A549 (cell line): ENCODE results near the gene ANKFY1. TPM values are rescaled to one million over a fixed set of nuclear protein-coding genes. Genes with fewer than 3 reads are reported as not detected.

Source experiments
- ATAC-seq, 2 experiments: fragments of 200-7000 bp in 1 of 2; fragments of >200 bp in 1 of 2; cut with Nextera tagmentation in 1 of 2; cut with Tn5 transposase in 1 of 2; 3 replicates each; pipeline versions ENCODE4 v1.8.0 to v1.9.1; 2018 to 2020; ENCODE audit warnings: mild to moderate bottlenecking in 1 of 2, moderate library complexity in 1 of 2
- CTCF ChIA-PET: fragments of 300-600 bp; sonication (Branson Sonifier 250); formaldehyde crosslinking; extraction: SDS; loops from one replicate; lab custom pipeline; 2021; ENCODE audit warnings: antibody characterized with exemption, inconsistent platforms; lab: Yijun Ruan, JAX
- POLR2A ChIA-PET: fragments of 350-600 bp; formaldehyde crosslinking; extraction: SDS; loops from one replicate; lab custom pipeline; 2021; ENCODE audit warnings: antibody characterized with exemption, inconsistent platforms; lab: Yijun Ruan, JAX
- DNase-seq, 2 experiments: peaks; one replicate each; pipeline versions ENCODE4 v3.0.0 to v3.0.0-alpha.2; 2011 to 2016; ENCODE audit warnings: low read depth in 1 of 2, low spot score in 1 of 2
- FAIRE-seq: peaks from 2 replicates; lab custom pipeline; 2011; peaks lifted over from hg19 to GRCh38; lab: Jason Lieb, UNC
- H3K27ac ChIP-seq, 2 experiments: fragments of >200 bp; sonication (Bioruptor Twin); formaldehyde crosslinking; 3 replicates each; pipeline ENCODE4 v1.5.1; 2016 to 2017
- H3K4me1 ChIP-seq: fragments of >200 bp; sonication (Bioruptor Twin); formaldehyde crosslinking; 3 replicates; pipeline ENCODE4 v1.6.1; 2016
- H3K4me2 ChIP-seq: fragments of >200 bp; sonication (Bioruptor Twin); formaldehyde crosslinking; 3 replicates; pipeline ENCODE4 v1.6.1; 2016
- H3K4me3 ChIP-seq: fragments of >200 bp; sonication (Bioruptor Twin); formaldehyde crosslinking; 3 replicates; pipeline ENCODE4 v1.5.1; 2016
- H3K9me3 ChIP-seq: fragments of >200 bp; sonication (Bioruptor Twin); formaldehyde crosslinking; 3 replicates; pipeline ENCODE4 v1.6.1; 2016
- CHD2 ChIP-seq: fragments of 150-350 bp; IDR thresholded peaks from 2 replicates; pipeline ENCODE4 v1.6.1; 2014; ENCODE audit warnings: low read length; ENCODE audit not compliant: partially characterized antibody
- EHF ChIP-seq: fragments of 250-450 bp; sonication (Bioruptor Pico); IDR thresholded peaks from 2 replicates; pipeline ENCODE4 v1.5.0; 2020; ENCODE audit warnings: mild to moderate bottlenecking
- FOSB ChIP-seq: fragments of 250-450 bp; sonication (Bioruptor Pico); IDR thresholded peaks from 2 replicates; pipeline ENCODE4 v1.5.0; 2020; ENCODE audit warnings: mild to moderate bottlenecking, moderate library complexity
- HOXA7 ChIP-seq: fragments of 250-450 bp; sonication (Bioruptor Pico); IDR thresholded peaks from 2 replicates; pipeline ENCODE4 v1.5.0; 2020; ENCODE audit warnings: mild to moderate bottlenecking, moderate library complexity
- MAFK ChIP-seq: fragments of 450-650 bp; IDR thresholded peaks from 2 replicates; pipeline ENCODE4 v1.6.1; 2014; ENCODE audit not compliant: partially characterized antibody
- MAZ ChIP-seq: fragments of 150-350 bp; IDR thresholded peaks from 2 replicates; pipeline ENCODE4 v1.6.1; 2014; ENCODE audit warnings: antibody characterized with exemption, low read depth, low read length, borderline replicate concordance
- NPAS2 ChIP-seq: fragments of 250-450 bp; sonication (Bioruptor Pico); IDR thresholded peaks from 2 replicates; pipeline ENCODE4 v1.8.0; 2022; ENCODE audit warnings: mild to moderate bottlenecking, moderate library complexity, borderline replicate concordance
- RAD21 ChIP-seq, 2 experiments: fragments of >200 bp in 1 of 2; sonication (Bioruptor Twin) in 1 of 2; formaldehyde crosslinking in 1 of 2; IDR thresholded peaks in 1 of 2; conservative IDR thresholded peaks in 1 of 2; 2 replicates in 1 of 2; 3 replicates in 1 of 2; pipeline ENCODE4 v1.6.1; 2012 to 2018; ENCODE audit warnings: inconsistent platforms in 1 of 2
- RFX5 ChIP-seq: fragments of 450-650 bp; IDR thresholded peaks from 2 replicates; pipeline ENCODE4 v1.7.1; 2014; ENCODE audit warnings: antibody characterized with exemption, mild to moderate bottlenecking, moderate library complexity
- SMC3 ChIP-seq: fragments of >200 bp; sonication (Bioruptor Twin); formaldehyde crosslinking; IDR thresholded peaks from 3 replicates; pipeline ENCODE4 v1.6.1; 2018; ENCODE audit warnings: inconsistent platforms
- ZFP36 ChIP-seq: fragments of 450-650 bp; IDR thresholded peaks from 2 replicates; pipeline ENCODE4 v1.6.1; 2014; ENCODE audit warnings: borderline replicate concordance; ENCODE audit not compliant: partially characterized antibody
- ZNF302 ChIP-seq: fragments of 250-450 bp; sonication (Bioruptor Pico); IDR thresholded peaks from 2 replicates; pipeline ENCODE4 v1.9.0; 2021; ENCODE audit warnings: inconsistent platforms, mild to moderate bottlenecking, moderate library complexity
- WGBS: methylation state at CpG from one replicate; pipeline ENCODE4 v1.1.6; 2017; ENCODE audit errors: missing lambda C conversion rate; 5-methylcytosine and 5-hydroxymethylcytosine counted together
- polyA plus RNA-seq, 4 experiments: library from polyadenylated mRNA; depleted of rRNA in 3 of 4; stranded (reverse); fragments of >200 nt; fragmentation: RNase III in 1 of 4; extraction: RNeasy Plus Mini Kit Qiagen cat#74134 plus additional on column Dnase treatment in 1 of 4; gene quantifications; 2 replicates in 3 of 4; 3 replicates in 1 of 4; pipeline ENCODE4 v1.2.3, GENCODE V29; 2011 to 2017
- TF ChIP-seq, protein P1 (sequence below): fragments of >200 bp; sonication (Bioruptor Twin); formaldehyde crosslinking; IDR thresholded peaks from 3 replicates; pipeline ENCODE4 v1.5.1; 2016
- TF ChIP-seq, protein P2 (sequence below): fragments of 250-450 bp; sonication (Bioruptor Pico); IDR thresholded peaks from 2 replicates; pipeline ENCODE4 v1.5.0; 2021; ENCODE audit warnings: mild to moderate bottlenecking, moderate library complexity, borderline replicate concordance
- TF ChIP-seq, protein P3 (sequence below): fragments of >200 bp; sonication (Bioruptor Twin); formaldehyde crosslinking; IDR thresholded peaks from 2 replicates; pipeline ENCODE4 v1.6.1; 2016

Gene ANKFY1
- polyA plus RNA-seq, 2 of the 4 experiments (the other 2 are of a cell fraction), result 28.5 to 51.7 TPM

DNA sequence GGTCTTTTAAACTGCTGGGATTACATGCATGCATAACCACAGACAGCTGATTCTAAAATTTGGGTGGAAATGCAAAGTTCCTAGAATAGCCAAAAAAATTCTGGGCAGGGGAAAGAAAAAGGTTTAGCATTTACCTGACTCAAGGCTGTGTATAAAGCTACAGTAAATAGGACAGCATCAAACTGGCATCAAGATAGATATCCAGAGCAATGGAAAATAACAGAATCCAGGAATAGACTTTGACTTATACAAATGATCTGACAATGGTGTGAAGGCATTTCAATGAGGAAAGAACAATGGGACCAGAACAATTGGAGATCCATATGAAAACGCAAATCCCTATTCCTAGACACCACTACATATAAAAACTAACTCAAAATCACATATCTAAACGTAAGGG, 12.9 kb downstream of the ANKFY1 start:
- ChIA-PET POLR2A (interaction anchor here (0.6 kb wide), 1 partner anchor 452 kb away, joined by 4 read pairs; no protein-coding TSS in a partner anchor), CTCF (interaction anchor here (0.6 to 9.1 kb wide), 16 partner anchors 9 to 978 kb away, joined by 3 to 119 read pairs (median 8); partner anchors contain the start of gene ANKFY1)
- Histone ChIP-seq H3K27ac (no peak overlapping the region), H3K4me1 (peaks cover 11% of the 10 kb centered on the region; the same call in 2 of the 3 replicates), H3K4me2 (no peak overlapping the region), H3K4me3 (no peak overlapping the region), H3K9me3 (no peaks in the 10 kb centered on the region)
- DNase-seq (no peak), ATAC-seq (no peak), FAIRE-seq (no peak)
- TF ChIP-seq FOSB (no peak), ZFP36 (no peak), CHD2 (no peak), ZNF302 (no peak)
- 73% methylated on average over 2 of the region's 2 CpGs for WGBS

DNA sequence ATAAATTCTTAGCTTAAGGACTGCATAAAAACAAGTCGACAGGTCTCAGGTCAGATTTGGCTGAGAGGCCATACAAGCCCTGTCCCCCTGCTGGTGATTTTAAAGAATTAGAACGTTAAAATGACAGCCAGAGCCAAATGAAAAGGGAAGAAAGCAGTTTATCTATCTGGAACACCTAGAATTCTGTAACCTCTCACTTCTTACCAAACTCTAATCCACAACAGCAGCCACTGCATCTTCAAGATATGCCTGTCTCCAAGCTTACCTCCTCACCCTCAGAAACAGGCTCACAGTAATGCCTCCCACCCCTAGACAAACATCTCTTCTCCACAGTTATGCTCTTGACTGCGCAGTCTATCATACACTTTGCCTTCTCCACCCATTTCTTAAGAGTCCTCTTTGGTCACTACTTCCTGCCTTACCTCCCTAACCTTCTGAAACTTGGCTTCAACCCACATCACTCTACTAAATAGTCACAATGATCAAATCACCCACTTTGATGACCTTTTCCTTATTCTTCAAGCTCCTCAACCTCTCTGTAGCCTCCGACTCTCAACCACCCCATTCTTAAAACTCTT, 14.2 kb downstream of the ANKFY1 start:
- peak; percentile 82 to 87 for ATAC-seq
- TF ChIP-seq EHF (CRISPR knock-in tag), result no peak
- TF ChIP-seq, protein P1, sequence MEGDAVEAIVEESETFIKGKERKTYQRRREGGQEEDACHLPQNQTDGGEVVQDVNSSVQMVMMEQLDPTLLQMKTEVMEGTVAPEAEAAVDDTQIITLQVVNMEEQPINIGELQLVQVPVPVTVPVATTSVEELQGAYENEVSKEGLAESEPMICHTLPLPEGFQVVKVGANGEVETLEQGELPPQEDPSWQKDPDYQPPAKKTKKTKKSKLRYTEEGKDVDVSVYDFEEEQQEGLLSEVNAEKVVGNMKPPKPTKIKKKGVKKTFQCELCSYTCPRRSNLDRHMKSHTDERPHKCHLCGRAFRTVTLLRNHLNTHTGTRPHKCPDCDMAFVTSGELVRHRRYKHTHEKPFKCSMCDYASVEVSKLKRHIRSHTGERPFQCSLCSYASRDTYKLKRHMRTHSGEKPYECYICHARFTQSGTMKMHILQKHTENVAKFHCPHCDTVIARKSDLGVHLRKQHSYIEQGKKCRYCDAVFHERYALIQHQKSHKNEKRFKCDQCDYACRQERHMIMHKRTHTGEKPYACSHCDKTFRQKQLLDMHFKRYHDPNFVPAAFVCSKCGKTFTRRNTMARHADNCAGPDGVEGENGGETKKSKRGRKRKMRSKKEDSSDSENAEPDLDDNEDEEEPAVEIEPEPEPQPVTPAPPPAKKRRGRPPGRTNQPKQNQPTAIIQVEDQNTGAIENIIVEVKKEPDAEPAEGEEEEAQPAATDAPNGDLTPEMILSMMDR, result peak; percentile 62
- peak in 1 of 2 experiments; percentile 48; a peak in 2 of 5 replicates for TF ChIP-seq RAD21 (conservative IDR thresholded peaks at IDR 0.05 in 1 of 2, IDR thresholded peaks at IDR 0.05 in 1 of 2)
- TF ChIP-seq SMC3, result peak; percentile 57
- TF ChIP-seq, all 56 proteins: peak for 3
- Histone ChIP-seq H3K4me3 (no peak overlapping the region), H3K4me1 (peaks cover 11% of the 10 kb centered on the region; the same call in 2 of the 3 replicates), H3K9me3 (no peaks in the 10 kb centered on the region), H3K27ac (no peak overlapping the region), H3K4me2 (no peak overlapping the region)
- POLR2A ChIA-PET, result no interaction called here
- peak; percentile 69 to 78 for DNase-seq
- WGBS, result 50% methylated on average over 4 of the region's 4 CpGs
- FAIRE-seq, result no peak
- CTCF ChIA-PET, result interaction anchor here (0.5 to 9.1 kb wide), 25 partner anchors 10 to 526 kb away, joined by 3 to 119 read pairs (median 5); partner anchors contain the start of genes ANKFY1 and HASPIN

DNA sequence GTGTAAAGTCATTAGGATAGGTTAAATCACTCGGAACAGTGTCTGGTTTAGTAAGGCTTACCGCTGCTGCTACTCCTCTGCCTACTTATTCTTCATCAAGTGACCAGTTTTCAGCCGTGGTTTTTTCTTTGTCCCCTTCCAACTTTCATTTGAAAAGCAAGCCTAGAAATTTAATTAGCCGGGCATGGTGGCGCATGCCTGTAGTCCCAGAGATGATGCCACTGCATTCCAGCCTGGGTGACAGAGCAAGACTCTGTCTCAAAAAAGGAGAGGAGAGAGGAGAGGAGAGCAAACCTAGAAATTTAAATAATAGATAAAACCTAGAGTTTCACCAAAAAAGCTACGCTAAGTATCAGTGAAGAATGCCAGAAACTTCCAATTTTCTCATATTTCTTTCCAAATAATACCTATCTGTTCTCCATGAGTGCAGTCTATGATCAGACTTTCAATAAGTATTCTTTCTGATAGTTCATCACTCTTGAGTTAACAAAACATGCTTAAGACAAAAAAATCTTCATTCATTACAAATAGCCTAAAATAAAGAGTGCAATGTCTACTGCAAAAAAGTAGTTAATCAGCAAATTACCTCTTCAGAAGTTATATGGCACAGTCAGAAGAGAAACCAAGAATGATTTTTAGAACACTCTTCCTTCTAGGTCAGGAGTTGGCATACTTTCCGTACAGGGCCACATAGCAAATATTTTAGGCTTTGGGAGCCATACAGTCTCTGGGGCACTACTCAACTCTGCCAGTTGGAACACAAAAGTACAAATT, 15.1 kb downstream of the ANKFY1 start:
- WGBS, result 96% methylated on average over 7 of the region's 7 CpGs
- ChIA-PET POLR2A (no interaction called here), CTCF (interaction anchor here (0.5 to 9.1 kb wide), 18 partner anchors 9 to 160 kb away, joined by 3 to 119 read pairs (median 6); partner anchors contain the start of gene ANKFY1)
- ATAC-seq (no peak), DNase-seq (no peak), FAIRE-seq (no peak)
- no peak overlapping the region for H3K27ac ChIP-seq
- no peaks in the 10 kb centered on the region for H3K9me3 ChIP-seq
- no peak overlapping the region for H3K4me2 ChIP-seq
- no peak overlapping the region for H3K4me3 ChIP-seq
- TF ChIP-seq MAZ (no peak), RFX5 (no peak), ZFP36 (no peak), NPAS2 (no peak), HOXA7 (CRISPR knock-in tag) (no peak), MAFK (peak; percentile 55)
- TF ChIP-seq, protein P2, sequence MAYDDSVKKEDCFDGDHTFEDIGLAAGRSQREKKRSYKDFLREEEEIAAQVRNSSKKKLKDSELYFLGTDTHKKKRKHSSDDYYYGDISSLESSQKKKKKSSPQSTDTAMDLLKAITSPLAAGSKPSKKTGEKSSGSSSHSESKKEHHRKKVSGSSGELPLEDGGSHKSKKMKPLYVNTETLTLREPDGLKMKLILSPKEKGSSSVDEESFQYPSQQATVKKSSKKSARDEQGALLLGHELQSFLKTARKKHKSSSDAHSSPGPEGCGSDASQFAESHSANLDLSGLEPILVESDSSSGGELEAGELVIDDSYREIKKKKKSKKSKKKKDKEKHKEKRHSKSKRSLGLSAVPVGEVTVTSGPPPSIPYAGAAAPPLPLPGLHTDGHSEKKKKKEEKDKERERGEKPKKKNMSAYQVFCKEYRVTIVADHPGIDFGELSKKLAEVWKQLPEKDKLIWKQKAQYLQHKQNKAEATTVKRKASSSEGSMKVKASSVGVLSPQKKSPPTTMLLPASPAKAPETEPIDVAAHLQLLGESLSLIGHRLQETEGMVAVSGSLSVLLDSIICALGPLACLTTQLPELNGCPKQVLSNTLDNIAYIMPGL (CRISPR knock-in tag), result no peak
- TF ChIP-seq, protein P3, sequence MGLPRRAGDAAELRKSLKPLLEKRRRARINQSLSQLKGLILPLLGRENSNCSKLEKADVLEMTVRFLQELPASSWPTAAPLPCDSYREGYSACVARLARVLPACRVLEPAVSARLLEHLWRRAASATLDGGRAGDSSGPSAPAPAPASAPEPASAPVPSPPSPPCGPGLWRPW, result no peak
- peaks cover 11% of the 10 kb centered on the region; the same call in 2 of the 3 replicates for H3K4me1 ChIP-seq
